Measurements from ENCODE around the gene TMEM178B.
"Not testable (repeated sequence)": the region's sequence is repeated elsewhere in the genome, so short reads cannot be mapped to it uniquely, and the experiment has no call there.

Gene TMEM178B

DNA sequence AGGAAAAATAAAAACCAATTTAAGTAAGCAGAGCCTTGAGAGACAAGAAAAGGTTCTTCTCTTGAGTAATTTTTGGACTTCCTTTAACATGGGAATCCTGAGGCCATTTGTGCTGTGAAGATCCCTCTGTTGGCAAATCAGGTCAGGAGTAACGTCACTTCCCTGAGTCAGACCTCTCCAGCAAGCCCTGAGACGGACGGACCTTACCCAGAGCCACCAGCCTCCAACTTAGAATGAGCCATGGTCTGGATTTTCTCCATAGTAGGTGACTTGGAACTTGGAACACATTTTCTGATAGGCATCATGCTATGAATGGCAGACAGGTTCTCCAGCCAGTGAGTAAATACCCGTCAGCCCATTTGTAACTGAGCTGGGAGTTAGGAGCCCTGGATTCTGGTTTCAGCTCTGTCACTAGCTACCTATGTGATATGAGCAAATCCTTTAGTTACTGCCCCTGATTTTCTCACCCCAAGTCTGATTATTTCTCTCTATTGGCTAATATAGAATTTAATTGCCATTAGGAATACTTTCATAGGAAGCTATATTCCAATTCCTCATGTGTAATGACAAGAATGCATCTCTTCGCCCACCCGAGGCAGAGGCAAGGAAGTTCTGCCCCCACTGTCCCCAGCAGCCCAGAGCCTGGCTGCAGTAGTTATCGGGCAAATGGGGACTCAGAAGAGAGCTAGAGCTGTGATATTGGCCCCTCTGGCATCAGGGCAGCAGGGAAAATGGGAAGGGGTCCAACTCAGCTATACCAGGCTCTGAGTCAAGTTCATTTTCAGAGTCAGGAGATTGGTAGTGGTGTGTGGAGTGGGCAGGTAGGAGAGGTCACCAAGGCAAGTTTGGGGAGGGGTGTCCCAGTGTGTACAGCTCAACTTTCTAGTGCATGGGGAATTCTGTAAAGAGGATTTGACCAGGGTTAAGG, 323.6 kb downstream of the TMEM178B start:
- H3K79me1 ChIP-seq (ENCODE audit: low read depth, low read length) = no peaks in the 10 kb centered on the region
- no peak overlapping the region for H3K9ac ChIP-seq (ENCODE audit: low read depth, low read length, poor library complexity)
- no peak for DNase-seq (ENCODE audit: low spot score)
- H2BK120ac ChIP-seq (ENCODE audit: low read depth, low read length) = no peak overlapping the region
- no peak overlapping the region for H2AFZ ChIP-seq (ENCODE audit: low read length)
- H4K91ac ChIP-seq (ENCODE audit: low read depth, low read length, poor library complexity) = no peak overlapping the region
- H2BK15ac ChIP-seq (ENCODE audit: low read length) = no peak overlapping the region
- H3K23ac ChIP-seq (ENCODE audit: low read depth, low read length, poor library complexity) = no peak overlapping the region
- no CpG with 5 or more reads among the region's 7 CpGs for WGBS, 2 donors (ENCODE audit: extremely low coverage in 2 of 2, insufficient read length in 2 of 2, insufficient replicate concordance in 1 of 2)
- no peak overlapping the region for H2BK5ac ChIP-seq (ENCODE audit: low read length)
- no peaks in the 10 kb centered on the region for H3K36me3 ChIP-seq (replicated peaks in 1 of 2; ENCODE audit: control insufficient read depth in 2 of 2, insufficient read depth in 2 of 2, low read length in 2 of 2)
- H2AK5ac ChIP-seq (ENCODE audit: low read depth, low read length) = no peak overlapping the region
- no peak overlapping the region for H3K18ac ChIP-seq (ENCODE audit: low read length)
- no peaks in the 10 kb centered on the region for H3K9me3 ChIP-seq (replicated peaks in 1 of 2; ENCODE audit: control insufficient read depth in 2 of 2, insufficient read depth in 1 of 2, low read depth in 1 of 2, low read length in 2 of 2)
- H3K27me3 ChIP-seq (ENCODE audit: control insufficient read depth in 3 of 3, insufficient read depth in 3 of 3, low read depth in 1 of 3, low read length in 3 of 3) = no peaks in the 10 kb centered on the region
- H3K4ac ChIP-seq (ENCODE audit: low read length) = no peak overlapping the region
- H3K4me1 ChIP-seq (ENCODE audit: control insufficient read depth in 2 of 2, insufficient read depth in 1 of 2, low read depth in 1 of 2, low read length in 2 of 2) = peaks cover 1 to 11% of the 10 kb centered on the region in 2 donors
- no peak overlapping the region for H3K14ac ChIP-seq (ENCODE audit: low read length)
- no peak overlapping the region for H3K27ac ChIP-seq (replicated peaks; ENCODE audit: low read length)
- no peak overlapping the region for H2BK12ac ChIP-seq (ENCODE audit: low read length)
- H3K4me3 ChIP-seq (ENCODE audit: low read length in 2 of 2) = no peak overlapping the region
- H4K8ac ChIP-seq (ENCODE audit: low read depth, low read length) = no peak overlapping the region
- no peak overlapping the region for H3K4me2 ChIP-seq (ENCODE audit: insufficient read depth, low read length, poor library complexity, severe bottlenecking)

DNA sequence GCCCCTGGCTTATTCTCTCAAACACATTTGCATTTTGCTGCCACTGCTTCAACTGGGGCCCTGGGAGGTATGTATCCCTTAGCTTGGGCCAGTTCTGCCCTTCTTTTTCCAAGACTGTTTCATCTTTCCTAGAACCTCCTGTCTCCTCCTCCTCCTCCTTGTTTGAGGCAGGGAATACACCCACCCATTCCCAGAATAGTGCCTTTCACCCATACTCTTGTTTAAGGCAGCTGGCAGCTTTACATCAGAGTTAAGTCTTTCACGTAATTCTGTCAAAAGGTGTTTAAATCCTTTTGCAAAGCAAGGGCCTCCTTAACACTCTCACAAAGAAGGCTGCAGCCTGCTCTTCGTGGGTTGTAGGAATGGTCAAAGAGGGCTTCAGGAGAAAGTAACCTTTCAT, 326.5 kb downstream of the TMEM178B start:
- no peak overlapping the region for H3K18ac ChIP-seq (ENCODE audit: low read length)
- H2BK5ac ChIP-seq (ENCODE audit: low read length) = no peak overlapping the region
- no peak overlapping the region for H3K4me2 ChIP-seq (ENCODE audit: insufficient read depth, low read length, poor library complexity, severe bottlenecking)
- H4K8ac ChIP-seq (ENCODE audit: low read depth, low read length) = no peak overlapping the region
- H3K14ac ChIP-seq (ENCODE audit: low read length) = no peak overlapping the region
- H3K23ac ChIP-seq (ENCODE audit: low read depth, low read length, poor library complexity) = no peak overlapping the region
- no peak overlapping the region for H3K9ac ChIP-seq (ENCODE audit: low read depth, low read length, poor library complexity)
- H2BK12ac ChIP-seq (ENCODE audit: low read length) = no peak overlapping the region
- no peak overlapping the region for H2AFZ ChIP-seq (ENCODE audit: low read length)
- DNase-seq (ENCODE audit: low spot score) = no peak
- no CpG with 5 or more reads among the region's 2 CpGs for WGBS, 2 donors (ENCODE audit: extremely low coverage in 2 of 2, insufficient read length in 2 of 2, insufficient replicate concordance in 1 of 2)
- peaks cover 2 to 15% of the 10 kb centered on the region in 2 donors for H3K4me1 ChIP-seq (ENCODE audit: control insufficient read depth in 2 of 2, insufficient read depth in 1 of 2, low read depth in 1 of 2, low read length in 2 of 2)
- H3K27me3 ChIP-seq (ENCODE audit: control insufficient read depth in 3 of 3, insufficient read depth in 3 of 3, low read depth in 1 of 3, low read length in 3 of 3) = no peaks in the 10 kb centered on the region
- H3K9me3 ChIP-seq (replicated peaks in 1 of 2; ENCODE audit: control insufficient read depth in 2 of 2, insufficient read depth in 1 of 2, low read depth in 1 of 2, low read length in 2 of 2) = no peaks in the 10 kb centered on the region
- H4K91ac ChIP-seq (ENCODE audit: low read depth, low read length, poor library complexity) = no peak overlapping the region
- no peak overlapping the region for H3K4me3 ChIP-seq (ENCODE audit: low read length in 2 of 2)
- H3K4ac ChIP-seq (ENCODE audit: low read length) = no peak overlapping the region
- no peaks in the 10 kb centered on the region for H3K79me1 ChIP-seq (ENCODE audit: low read depth, low read length)
- no peaks in the 10 kb centered on the region for H3K36me3 ChIP-seq (replicated peaks in 1 of 2; ENCODE audit: control insufficient read depth in 2 of 2, insufficient read depth in 2 of 2, low read length in 2 of 2)
- H3K27ac ChIP-seq (replicated peaks; ENCODE audit: low read length) = no peak overlapping the region
- H2AK5ac ChIP-seq (ENCODE audit: low read depth, low read length) = no peak overlapping the region
- H2BK15ac ChIP-seq (ENCODE audit: low read length) = no peak overlapping the region
- H2BK120ac ChIP-seq (ENCODE audit: low read depth, low read length) = no peak overlapping the region

DNA sequence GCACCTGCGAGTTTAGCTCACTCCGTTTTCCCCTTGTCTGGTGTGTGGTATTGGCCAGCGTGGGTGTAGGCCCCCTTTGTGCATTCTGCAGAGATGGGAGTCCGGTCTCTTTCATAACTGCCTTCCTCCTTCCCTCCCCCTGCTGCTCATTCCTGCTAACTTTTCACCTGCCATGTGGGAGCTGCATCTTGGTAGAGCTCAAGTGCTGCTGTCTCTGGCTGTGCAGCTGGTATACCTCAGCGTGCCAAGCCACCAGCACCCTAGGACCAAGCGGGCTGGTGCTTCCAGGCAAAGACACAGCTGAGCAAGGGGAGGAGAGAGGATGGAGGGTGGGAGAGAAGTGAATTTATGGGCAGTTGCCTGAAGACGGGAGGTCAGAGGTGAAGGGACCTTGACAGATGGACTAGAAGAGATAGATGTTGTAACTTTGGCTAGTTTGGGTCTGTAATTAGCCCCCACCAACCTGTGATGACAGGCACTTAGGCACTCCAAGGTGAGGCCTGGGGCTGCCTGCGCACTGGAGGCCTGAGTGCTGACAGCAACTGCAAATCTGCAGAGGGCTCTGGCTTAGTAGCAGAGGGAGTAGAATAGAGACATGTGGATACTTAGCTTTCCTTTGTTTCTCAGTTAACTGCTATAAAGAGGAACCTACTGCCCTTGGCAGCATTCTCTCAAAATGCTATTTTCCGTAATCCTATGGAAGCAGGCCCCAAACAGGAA, 328.6 kb downstream of the TMEM178B start:
- Histone ChIP-seq H4K91ac (ENCODE audit: low read depth, low read length, poor library complexity) (no peak overlapping the region), H3K27me3 (ENCODE audit: control insufficient read depth in 3 of 3, insufficient read depth in 3 of 3, low read depth in 1 of 3, low read length in 3 of 3) (no peaks in the 10 kb centered on the region), H3K14ac (ENCODE audit: low read length) (no peak overlapping the region), H3K27ac (replicated peaks; ENCODE audit: low read length) (no peak overlapping the region), H3K18ac (ENCODE audit: low read length) (peak overlapping the region; percentile 69), H3K4ac (ENCODE audit: low read length) (no peak overlapping the region), H2BK120ac (ENCODE audit: low read depth, low read length) (no peak overlapping the region), H4K8ac (ENCODE audit: low read depth, low read length) (no peak overlapping the region), H2BK12ac (ENCODE audit: low read length) (no peak overlapping the region), H3K36me3 (replicated peaks in 1 of 2; ENCODE audit: control insufficient read depth in 2 of 2, insufficient read depth in 2 of 2, low read length in 2 of 2) (no peaks in the 10 kb centered on the region), H3K9ac (ENCODE audit: low read depth, low read length, poor library complexity) (peak overlapping the region; percentile 64), H3K79me1 (ENCODE audit: low read depth, low read length) (no peaks in the 10 kb centered on the region), H2BK15ac (ENCODE audit: low read length) (no peak overlapping the region), H2BK5ac (ENCODE audit: low read length) (no peak overlapping the region), H2AK5ac (ENCODE audit: low read depth, low read length) (no peak overlapping the region), H3K9me3 (replicated peaks in 1 of 2; ENCODE audit: control insufficient read depth in 2 of 2, insufficient read depth in 1 of 2, low read depth in 1 of 2, low read length in 2 of 2) (no peaks in the 10 kb centered on the region), H3K23ac (ENCODE audit: low read depth, low read length, poor library complexity) (no peak overlapping the region), H2AFZ (ENCODE audit: low read length) (no peak overlapping the region), H3K4me3 (ENCODE audit: low read length in 2 of 2) (no peak overlapping the region), H3K4me2 (ENCODE audit: insufficient read depth, low read length, poor library complexity, severe bottlenecking) (no peak overlapping the region), H3K4me1 (ENCODE audit: control insufficient read depth in 2 of 2, insufficient read depth in 1 of 2, low read depth in 1 of 2, low read length in 2 of 2) (peaks cover 2 to 15% of the 10 kb centered on the region in 2 donors)
- DNase-seq (ENCODE audit: low spot score) = no peak
- no CpG with 5 or more reads among the region's 9 CpGs for WGBS, 2 donors (ENCODE audit: extremely low coverage in 2 of 2, insufficient read length in 2 of 2, insufficient replicate concordance in 1 of 2)

DNA sequence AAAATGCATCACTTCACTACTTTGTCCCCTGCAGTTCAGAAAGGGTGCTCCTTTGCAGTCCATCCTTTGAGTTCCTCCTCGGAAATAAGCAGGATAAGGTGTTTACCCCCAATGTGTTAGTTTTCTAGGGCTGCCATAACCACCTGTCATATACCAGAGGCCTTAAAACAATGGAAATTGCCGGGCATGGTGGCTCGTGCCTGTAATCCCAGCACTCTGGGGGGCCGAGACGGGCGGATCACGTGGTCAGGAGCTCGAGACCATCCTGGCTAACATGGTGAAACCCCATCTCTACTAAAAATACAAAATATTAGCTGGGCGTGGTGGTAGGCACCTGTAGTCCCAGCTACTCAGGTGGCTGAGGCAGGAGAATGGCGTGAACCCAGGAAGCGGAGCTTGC, 330.0 kb downstream of the TMEM178B start:
- not testable (repeated sequence) for H3K9ac ChIP-seq (ENCODE audit: low read depth, low read length, poor library complexity); H2AFZ ChIP-seq (ENCODE audit: low read length); H3K36me3 ChIP-seq (replicated peaks in 1 of 2; ENCODE audit: control insufficient read depth in 2 of 2, insufficient read depth in 2 of 2, low read length in 2 of 2); H4K91ac ChIP-seq (ENCODE audit: low read depth, low read length, poor library complexity); H3K79me1 ChIP-seq (ENCODE audit: low read depth, low read length); H3K14ac ChIP-seq (ENCODE audit: low read length); H2AK5ac ChIP-seq (ENCODE audit: low read depth, low read length); DNase-seq (ENCODE audit: low spot score); H3K18ac ChIP-seq (ENCODE audit: low read length); H3K4ac ChIP-seq (ENCODE audit: low read length); H3K4me3 ChIP-seq (ENCODE audit: low read length in 2 of 2); H2BK15ac ChIP-seq (ENCODE audit: low read length); H3K4me2 ChIP-seq (ENCODE audit: insufficient read depth, low read length, poor library complexity, severe bottlenecking); H2BK5ac ChIP-seq (ENCODE audit: low read length); H3K9me3 ChIP-seq (replicated peaks in 1 of 2; ENCODE audit: control insufficient read depth in 2 of 2, insufficient read depth in 1 of 2, low read depth in 1 of 2, low read length in 2 of 2); H3K27me3 ChIP-seq (ENCODE audit: control insufficient read depth in 3 of 3, insufficient read depth in 3 of 3, low read depth in 1 of 3, low read length in 3 of 3); H4K8ac ChIP-seq (ENCODE audit: low read depth, low read length); H3K27ac ChIP-seq (replicated peaks; ENCODE audit: low read length); H3K23ac ChIP-seq (ENCODE audit: low read depth, low read length, poor library complexity); H2BK120ac ChIP-seq (ENCODE audit: low read depth, low read length); H2BK12ac ChIP-seq (ENCODE audit: low read length)
- peaks cover 2 to 21% of the 10 kb centered on the region in 2 donors for H3K4me1 ChIP-seq (ENCODE audit: control insufficient read depth in 2 of 2, insufficient read depth in 1 of 2, low read depth in 1 of 2, low read length in 2 of 2)
- no CpG with 5 or more reads among the region's 11 CpGs for WGBS, 2 donors (ENCODE audit: extremely low coverage in 2 of 2, insufficient read length in 2 of 2, insufficient replicate concordance in 1 of 2)
